ENCODE data around the gene NIP7. TPM values are rescaled to one million over a fixed set of nuclear protein-coding genes. Genes with fewer than 3 reads are reported as not detected.

Gene NIP7
- total and polyA plus RNA-seq, 9 of the 15 experiments (the other 6 are each of a cell fraction or from before 2014, with no cell fraction given): 28.9 to 85.5 (median 72.5) TPM

GRCh38 chr16:69330286-69331109 lies 9.1 kb upstream of the NIP7 start, which contains the start of gene PDF (continued):
- TF ChIP-seq, protein P1, sequence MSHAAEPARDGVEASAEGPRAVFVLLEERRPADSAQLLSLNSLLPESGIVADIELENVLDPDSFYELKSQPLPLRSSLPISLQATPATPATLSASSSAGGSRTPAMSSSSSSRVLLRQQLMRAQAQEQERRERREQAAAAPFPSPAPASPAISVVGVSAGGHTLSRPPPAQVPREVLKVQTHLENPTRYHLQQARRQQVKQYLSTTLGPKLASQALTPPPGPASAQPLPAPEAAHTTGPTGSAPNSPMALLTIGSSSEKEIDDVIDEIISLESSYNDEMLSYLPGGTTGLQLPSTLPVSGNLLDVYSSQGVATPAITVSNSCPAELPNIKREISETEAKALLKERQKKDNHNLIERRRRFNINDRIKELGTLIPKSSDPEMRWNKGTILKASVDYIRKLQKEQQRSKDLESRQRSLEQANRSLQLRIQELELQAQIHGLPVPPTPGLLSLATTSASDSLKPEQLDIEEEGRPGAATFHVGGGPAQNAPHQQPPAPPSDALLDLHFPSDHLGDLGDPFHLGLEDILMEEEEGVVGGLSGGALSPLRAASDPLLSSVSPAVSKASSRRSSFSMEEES (CRISPR knock-in tag; IDR thresholded peaks at IDR 0.05): no peak
- TF ChIP-seq ZNF695 (CRISPR knock-in tag; IDR thresholded peaks at IDR 0.05): no peak
- TF ChIP-seq ZNF212 (CRISPR knock-in tag; IDR thresholded peaks at IDR 0.05): 0 out of 2 replicates have a peak, but pooled peaks have one; percentile 29
- peak; percentile 95 for TF ChIP-seq RBFOX2 (IDR thresholded peaks at IDR 0.05; ENCODE audit: low read depth, low read length)
- TF ChIP-seq TFAM (CRISPR knock-in tag; conservative IDR thresholded peaks at IDR 0.05): no peak
- TF ChIP-seq JUNB (CRISPR knock-in tag; conservative IDR thresholded peaks at IDR 0.05): no peak
- no peak for TF ChIP-seq SRSF1 (IDR thresholded peaks at IDR 0.05; ENCODE audit: low read depth, low read length)
- TF ChIP-seq ID3 (CRISPR knock-in tag; IDR thresholded peaks at IDR 0.05): no peak
- peak; percentile 66; the same call in 1 of the 2 replicates for TF ChIP-seq ID3 (tag; IDR thresholded peaks at IDR 0.05)
- no peak for TF ChIP-seq ZNF12 (CRISPR knock-in tag; IDR thresholded peaks at IDR 0.05)
- no peak for TF ChIP-seq NCOA4 (IDR thresholded peaks at IDR 0.05; ENCODE audit: partially characterized antibody)
- TF ChIP-seq L3MBTL2 (IDR thresholded peaks at IDR 0.05): peak; percentile 83
- no peak for TF ChIP-seq FOXJ2 (tag; IDR thresholded peaks at IDR 0.05)
- peak; percentile 20 to 59; a peak in 2 of 4 replicates for TF ChIP-seq NONO (IDR thresholded peaks at IDR 0.05; ENCODE audit: low read depth in 2 of 2, low read length in 1 of 2)
- no peak for TF ChIP-seq HDAC2 (IDR thresholded peaks at IDR 0.05)
- TF ChIP-seq HSF4 (CRISPR knock-in tag; IDR thresholded peaks at IDR 0.05; ENCODE audit: borderline replicate concordance): no peak
- TF ChIP-seq STAT6 (CRISPR knock-in tag; IDR thresholded peaks at IDR 0.05): no peak; the same call in 1 of the 2 replicates
- TF ChIP-seq GATAD2A (IDR thresholded peaks at IDR 0.05): no peak; the same call in 1 of the 2 replicates
- no peak for TF ChIP-seq ILK (tag; IDR thresholded peaks at IDR 0.05; ENCODE audit: borderline replicate concordance, low read depth)
- TF ChIP-seq, protein P2, sequence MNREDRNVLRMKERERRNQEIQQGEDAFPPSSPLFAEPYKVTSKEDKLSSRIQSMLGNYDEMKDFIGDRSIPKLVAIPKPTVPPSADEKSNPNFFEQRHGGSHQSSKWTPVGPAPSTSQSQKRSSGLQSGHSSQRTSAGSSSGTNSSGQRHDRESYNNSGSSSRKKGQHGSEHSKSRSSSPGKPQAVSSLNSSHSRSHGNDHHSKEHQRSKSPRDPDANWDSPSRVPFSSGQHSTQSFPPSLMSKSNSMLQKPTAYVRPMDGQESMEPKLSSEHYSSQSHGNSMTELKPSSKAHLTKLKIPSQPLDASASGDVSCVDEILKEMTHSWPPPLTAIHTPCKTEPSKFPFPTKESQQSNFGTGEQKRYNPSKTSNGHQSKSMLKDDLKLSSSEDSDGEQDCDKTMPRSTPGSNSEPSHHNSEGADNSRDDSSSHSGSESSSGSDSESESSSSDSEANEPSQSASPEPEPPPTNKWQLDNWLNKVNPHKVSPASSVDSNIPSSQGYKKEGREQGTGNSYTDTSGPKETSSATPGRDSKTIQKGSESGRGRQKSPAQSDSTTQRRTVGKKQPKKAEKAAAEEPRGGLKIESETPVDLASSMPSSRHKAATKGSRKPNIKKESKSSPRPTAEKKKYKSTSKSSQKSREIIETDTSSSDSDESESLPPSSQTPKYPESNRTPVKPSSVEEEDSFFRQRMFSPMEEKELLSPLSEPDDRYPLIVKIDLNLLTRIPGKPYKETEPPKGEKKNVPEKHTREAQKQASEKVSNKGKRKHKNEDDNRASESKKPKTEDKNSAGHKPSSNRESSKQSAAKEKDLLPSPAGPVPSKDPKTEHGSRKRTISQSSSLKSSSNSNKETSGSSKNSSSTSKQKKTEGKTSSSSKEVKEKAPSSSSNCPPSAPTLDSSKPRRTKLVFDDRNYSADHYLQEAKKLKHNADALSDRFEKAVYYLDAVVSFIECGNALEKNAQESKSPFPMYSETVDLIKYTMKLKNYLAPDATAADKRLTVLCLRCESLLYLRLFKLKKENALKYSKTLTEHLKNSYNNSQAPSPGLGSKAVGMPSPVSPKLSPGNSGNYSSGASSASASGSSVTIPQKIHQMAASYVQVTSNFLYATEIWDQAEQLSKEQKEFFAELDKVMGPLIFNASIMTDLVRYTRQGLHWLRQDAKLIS (CRISPR knock-in tag; IDR thresholded peaks at IDR 0.05): peak; percentile 57; the same call in 1 of the 2 replicates

Measured in K562 (cell line).